Activated T-helper 1 cell treated with anti-CD3 and anti-CD28 coated beads, Interleukin-12 subunit alpha, Interleukin-12 subunit beta, Interleukin-2, Interleukin-4 antibody, amounts not matched to agents 30 ng/mL and 10 ng/mL and 1 ng/mL, durations not matched to agents 14 hours and 24 hours and 36 hours (primary cell): Measurements from ENCODE around the gene AAR2. TPM values are rescaled to one million over a fixed set of nuclear protein-coding genes. Genes with fewer than 3 reads are reported as not detected.

Experiments used
- total RNA-seq: library from RNA; stranded (reverse); gene quantifications from 2 replicates; pipeline ENCODE4 v1.2.3, GENCODE V29; 2022

The AAR2 gene
- total RNA-seq, 1 donor from 2014 or later, result 36.7 TPM

Other genes starting within 250 kb of the AAR2 start
- gene EPB41L1, start 81.7 kb upstream of the AAR2 start, total RNA-seq, result 0.23 TPM in 1 of 2 replicates, not detected in the other
- 23.9 and 25.7 TPM in 2 replicates for gene DLGAP4, start 69.9 kb downstream of the AAR2 start, total RNA-seq